ENCODE measurements around the gene ENOX2. TPM values are rescaled to one million over a fixed set of nuclear protein-coding genes. Genes with fewer than 3 reads are reported as not detected.

ENOX2 gene
- total RNA-seq, 1 experiment from 2014 or later = 12.9 TPM

- Histone ChIP-seq H3K9me3 (ENCODE audit: control insufficient read depth in 1 of 2, insufficient read depth in 1 of 2, low read depth in 1 of 2, low read length in 2 of 2) (no peaks in the 10 kb centered on the region), H3K4me1 (ENCODE audit: control insufficient read depth in 1 of 2, insufficient read depth in 2 of 2, low read length in 2 of 2) (no peaks in the 10 kb centered on the region), H2AFZ (ENCODE audit: low read depth, low read length, poor library complexity, severe bottlenecking) (no peak overlapping the region), H4K20me1 (ENCODE audit: insufficient read depth) (no peaks in the 10 kb centered on the region), H3K4me3 (replicated peaks in 1 of 2; ENCODE audit: low read depth in 1 of 2, low read length in 2 of 2) (no peak overlapping the region), H3K27ac (ENCODE audit: low read depth, low read length) (no peak overlapping the region), H3K9me2 (ENCODE audit: insufficient read depth) (no peaks in the 10 kb centered on the region), H3K4me2 (ENCODE audit: low read length) (no peak overlapping the region), H3K36me3 (ENCODE audit: control insufficient read depth in 1 of 2, insufficient read depth in 2 of 2, low read length in 2 of 2) (no peaks in the 10 kb centered on the region), H3K27me3 (ENCODE audit: insufficient read depth, low read length) (no peaks in the 10 kb centered on the region), H3K9ac (ENCODE audit: low read length) (no peak overlapping the region), H3K79me2 (ENCODE audit: insufficient read depth, low read length) (no peaks in the 10 kb centered on the region)
- ChIA-PET RAD21 (ENCODE audit: low non-redundant PET in 1 of 2, low total read pairs in 2 of 2, uncharacterized antibody in 2 of 2, unreplicated experiment in 2 of 2) (no interaction called here), CTCF (no interaction called here), POLR2A (no interaction called here)
- no TSS peak for BruUV-seq (replicated peaks)
- DNase-seq (ENCODE audit: low read depth, low spot score) (no peak), ATAC-seq (no peak)
- TF ChIP-seq POLR2AphosphoS5 (IDR thresholded peaks at IDR 0.05; ENCODE audit: low read depth, low read length) (no peak), ZNF274 (IDR thresholded peaks at IDR 0.05; ENCODE audit: low read depth, low read length) (no peak), CBX3 (IDR thresholded peaks at IDR 0.05; ENCODE audit: low read depth) (no peak), JUND (IDR thresholded peaks at IDR 0.05) (no peak), ZFX (IDR thresholded peaks at IDR 0.05) (no peak), EZH2 (IDR thresholded peaks at IDR 0.05) (no peak), CEBPB (IDR thresholded peaks at IDR 0.05; ENCODE audit: low read depth) (no peak), YY1 (IDR thresholded peaks at IDR 0.05; ENCODE audit: extremely low read depth, insufficient replicate concordance, low read depth, low read length) (no peak), EZH2phosphoT487 (IDR thresholded peaks at IDR 0.05; ENCODE audit: borderline replicate concordance) (no peak)
- intact Hi-C loops (cut with micrococcal nuclease) = no loop called here
These were observed 222.6 kb downstream of the ENOX2 start for GRCh38 chrX:130680164-130681035.

- no peaks in the 10 kb centered on the region for H3K9me3 ChIP-seq (ENCODE audit: control insufficient read depth in 1 of 2, insufficient read depth in 1 of 2, low read depth in 1 of 2, low read length in 2 of 2)
- ChIA-PET RAD21 (ENCODE audit: low non-redundant PET in 1 of 2, low total read pairs in 2 of 2, uncharacterized antibody in 2 of 2, unreplicated experiment in 2 of 2) (no interaction called here), CTCF (no interaction called here), POLR2A (no interaction called here)
- no peaks in the 10 kb centered on the region for H3K9me2 ChIP-seq (ENCODE audit: insufficient read depth)
- TF ChIP-seq RAD21 (IDR thresholded peaks at IDR 0.05; ENCODE audit: low read depth) (no peak), CEBPB (IDR thresholded peaks at IDR 0.05; ENCODE audit: low read depth) (no peak), POLR2AphosphoS5 (IDR thresholded peaks at IDR 0.05; ENCODE audit: low read depth, low read length) (no peak), REST (IDR thresholded peaks at IDR 0.05; ENCODE audit: low read depth) (no peak), ELF1 (IDR thresholded peaks at IDR 0.05; ENCODE audit: borderline replicate concordance, low read depth) (no peak), EGR1 (IDR thresholded peaks at IDR 0.05; ENCODE audit: low read depth) (no peak), SRF (IDR thresholded peaks at IDR 0.05; ENCODE audit: low read depth) (no peak), CBX3 (IDR thresholded peaks at IDR 0.05; ENCODE audit: low read depth) (no peak), ZNF274 (IDR thresholded peaks at IDR 0.05; ENCODE audit: low read depth, low read length) (no peak), ZFX (IDR thresholded peaks at IDR 0.05) (no peak)
- DNase-seq (ENCODE audit: low read depth, low spot score) = no peak
- H4K20me1 ChIP-seq (ENCODE audit: insufficient read depth) = no peaks in the 10 kb centered on the region
- no peak for ATAC-seq
- intact Hi-C loops (cut with micrococcal nuclease) = no loop called here
- no peak overlapping the region for H3K4me3 ChIP-seq (replicated peaks in 1 of 2; ENCODE audit: low read depth in 1 of 2, low read length in 2 of 2)
- no peaks in the 10 kb centered on the region for H3K79me2 ChIP-seq (ENCODE audit: insufficient read depth, low read length)
- no peak overlapping the region for H2AFZ ChIP-seq (ENCODE audit: low read depth, low read length, poor library complexity, severe bottlenecking)
- H3K9ac ChIP-seq (ENCODE audit: low read length) = no peak overlapping the region
- H3K36me3 ChIP-seq (ENCODE audit: control insufficient read depth in 1 of 2, insufficient read depth in 2 of 2, low read length in 2 of 2) = no peaks in the 10 kb centered on the region
- no peaks in the 10 kb centered on the region for H3K4me1 ChIP-seq (ENCODE audit: control insufficient read depth in 1 of 2, insufficient read depth in 2 of 2, low read length in 2 of 2)
- BruUV-seq (replicated peaks) = no TSS peak
- H3K27ac ChIP-seq (ENCODE audit: low read depth, low read length) = no peak overlapping the region
- H3K4me2 ChIP-seq (ENCODE audit: low read length) = no peak overlapping the region
- no peaks in the 10 kb centered on the region for H3K27me3 ChIP-seq (ENCODE audit: insufficient read depth, low read length)
These were observed 226.1 kb downstream of the ENOX2 start for GRCh38 chrX:130676861-130677260.

Data from HCT116 (cell line).